GM08714 (cell line): ENCODE data around the gene AMELX.

Experiments used
- H3K4me3 ChIP-seq: fragments of 200-500 bp; sonication (Bioruptor generic); 2 replicates; pipeline ENCODE4 v1.5.1; 2014; ENCODE audit warnings: mild to moderate bottlenecking, low read length, inconsistent platforms
- ZNF274 ChIP-seq: IDR thresholded peaks from 2 replicates; pipeline ENCODE4 v1.6.1; 2012; ENCODE audit warnings: mild to moderate bottlenecking, low read depth, low read length

The AMELX gene

DNA sequence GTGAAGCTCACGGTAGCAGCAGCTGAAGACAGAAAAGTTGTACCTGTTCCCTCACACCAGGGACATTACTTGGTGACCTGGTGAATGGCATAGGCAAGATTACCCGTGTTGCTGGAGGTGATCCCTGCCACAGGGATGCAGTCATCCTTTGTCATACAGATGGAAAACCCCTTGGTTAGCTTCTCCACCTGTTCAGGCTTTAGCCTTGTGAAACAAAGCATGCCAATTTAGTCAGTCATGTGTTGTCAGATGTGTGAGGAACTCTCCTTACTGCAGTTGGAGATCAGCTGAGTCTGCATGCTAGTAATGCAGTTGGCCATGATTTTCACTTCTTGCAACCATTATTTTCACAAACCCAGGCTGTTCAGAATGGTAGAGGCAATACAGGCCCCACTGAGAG is 41.0 kb downstream of the AMELX start:
- no peak overlapping the region for H3K4me3 ChIP-seq
- no peak for TF ChIP-seq ZNF274

DNA sequence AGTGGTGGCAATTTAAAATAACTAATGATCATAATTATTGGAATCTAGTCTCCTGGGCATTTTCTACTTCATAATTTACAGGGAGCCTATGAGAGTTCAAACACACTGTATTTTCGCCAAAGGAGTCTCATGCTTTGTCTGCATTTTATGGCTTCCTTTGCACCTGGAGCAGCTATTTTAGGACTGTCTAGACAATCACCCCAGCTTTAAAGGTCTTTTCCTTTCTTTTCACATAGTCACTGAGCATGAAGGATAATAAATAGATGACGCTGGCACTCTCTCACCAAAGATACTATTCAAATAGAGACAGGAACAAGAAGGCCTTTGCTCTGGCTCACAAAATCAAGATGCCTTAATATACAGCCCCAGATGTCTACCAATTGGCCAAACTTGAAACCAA is 43.0 kb downstream of the AMELX start:
- no peak for TF ChIP-seq ZNF274
- no peak overlapping the region for H3K4me3 ChIP-seq

DNA sequence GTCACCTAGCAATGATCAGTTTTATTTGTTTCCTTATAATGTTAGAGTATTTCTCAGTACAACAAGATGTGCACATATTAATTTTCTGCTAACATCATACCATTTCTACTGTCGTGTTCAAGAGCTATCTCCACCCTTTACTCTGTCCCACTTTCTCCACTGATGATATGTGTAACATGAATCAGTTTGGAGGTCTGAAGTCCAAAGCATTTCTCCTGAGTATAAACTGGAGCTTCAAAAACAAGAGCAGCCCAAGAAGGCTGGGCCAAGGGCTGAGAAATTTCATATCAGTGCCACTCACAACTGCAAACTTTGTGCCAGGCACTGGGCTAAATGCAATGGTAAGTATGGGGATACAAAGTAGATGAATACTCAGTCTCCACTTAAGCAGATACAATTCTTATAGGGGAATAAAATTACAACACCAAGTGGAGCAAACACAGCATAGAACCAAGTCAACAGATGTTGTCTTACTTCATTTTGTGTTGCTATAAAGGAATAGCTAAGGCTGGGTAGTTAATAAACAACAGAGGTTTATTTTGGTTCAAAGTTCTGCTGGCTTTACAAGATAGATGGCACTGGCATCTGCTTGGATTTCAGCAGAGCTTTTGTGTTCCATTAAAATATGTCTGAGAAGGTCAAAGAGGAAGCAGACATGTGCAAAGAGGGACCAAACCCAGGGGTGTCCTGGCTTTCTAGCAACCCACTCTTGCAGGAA is 44.2 kb downstream of the AMELX start:
- H3K4me3 ChIP-seq = no peak overlapping the region
- no peak for TF ChIP-seq ZNF274

DNA sequence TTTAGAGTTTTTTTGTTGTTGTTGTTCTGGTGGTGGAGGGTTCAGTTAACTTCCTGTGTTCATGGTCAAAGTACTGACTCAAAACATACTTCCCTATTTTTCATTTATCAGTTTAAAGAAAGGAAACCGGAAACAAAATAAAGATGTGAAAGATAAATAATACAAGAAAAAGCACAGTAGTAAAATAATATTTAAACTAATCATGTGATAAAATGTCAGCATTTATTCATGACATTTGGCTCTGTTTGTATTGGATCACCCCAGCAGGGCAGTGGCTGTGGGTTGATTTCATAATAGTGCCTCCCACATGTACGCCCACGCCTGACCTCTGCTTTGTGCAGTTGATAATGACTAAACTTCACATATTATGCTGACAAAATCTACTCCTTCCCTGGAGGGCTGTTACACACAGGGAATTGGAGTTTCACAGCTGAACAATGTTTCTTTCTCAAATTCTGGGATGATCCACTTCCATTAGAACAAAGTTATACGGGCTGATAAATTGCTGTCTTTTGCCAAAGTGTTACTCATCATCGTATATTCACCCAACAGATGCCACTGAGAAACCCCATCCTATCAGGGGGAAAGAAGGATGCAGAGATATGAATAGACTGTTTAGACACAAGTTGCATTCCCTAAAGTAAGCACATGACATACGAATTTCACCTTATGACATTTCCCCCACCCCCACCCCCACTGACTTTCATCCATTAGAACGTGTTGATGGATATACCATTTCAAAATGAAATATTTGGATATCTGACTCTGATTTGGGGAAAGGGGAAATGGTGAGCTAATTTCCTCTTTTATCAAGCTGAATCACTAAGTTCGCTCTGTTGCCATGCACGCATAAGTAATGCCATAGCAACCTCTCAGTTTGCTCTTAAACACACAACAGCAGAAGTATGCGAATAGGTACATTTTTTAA is 48.3 kb downstream of the AMELX start:
- no peak for TF ChIP-seq ZNF274
- H3K4me3 ChIP-seq = no peak overlapping the region

DNA sequence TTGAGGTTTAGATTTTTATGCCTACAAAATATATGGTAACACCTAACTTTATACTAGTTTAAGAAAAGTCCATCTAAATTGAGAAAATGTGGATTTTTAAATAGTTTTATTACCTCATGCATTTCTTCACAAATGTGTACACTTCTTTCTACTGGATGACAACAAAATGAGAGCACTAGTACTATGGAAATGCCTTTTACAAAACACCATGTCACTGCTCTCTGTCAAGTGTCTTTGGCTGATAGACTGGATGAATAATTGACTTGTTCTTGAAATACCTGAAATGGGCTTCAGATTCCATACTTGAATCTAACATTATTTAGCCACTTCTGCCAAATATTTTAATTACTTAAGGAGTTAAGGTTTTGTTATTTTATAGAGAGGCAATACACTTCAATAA is 49.5 kb downstream of the AMELX start:
- no peak for TF ChIP-seq ZNF274
- no peak overlapping the region for H3K4me3 ChIP-seq

DNA sequence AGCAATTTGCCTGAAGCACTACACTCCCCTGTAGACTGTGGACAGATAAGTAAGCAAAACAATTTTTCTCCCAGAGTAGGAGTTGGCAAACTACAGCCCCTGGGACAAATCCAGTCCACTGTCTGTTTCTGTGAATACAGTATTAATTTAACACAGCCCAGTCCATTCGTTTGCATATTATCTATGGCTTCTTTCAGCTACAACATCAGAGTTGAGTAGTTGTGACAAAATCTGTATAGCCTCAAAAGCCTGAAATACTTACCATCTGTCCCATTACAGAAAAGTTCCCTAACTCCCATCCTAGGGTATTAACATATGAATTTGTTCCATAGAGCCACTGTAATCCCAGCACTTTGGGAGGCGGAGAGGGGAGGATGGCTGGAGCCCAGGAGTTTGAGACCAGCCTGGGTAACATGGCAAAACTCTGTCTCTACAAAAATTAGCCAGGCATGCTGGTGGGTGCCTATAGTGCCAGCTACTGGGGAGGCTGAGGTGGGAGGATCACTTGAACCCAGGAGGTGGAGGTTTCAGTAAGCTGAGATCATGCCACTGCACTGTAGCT is 53.0 kb downstream of the AMELX start:
- H3K4me3 ChIP-seq = no peak overlapping the region
- TF ChIP-seq ZNF274 = no peak

DNA sequence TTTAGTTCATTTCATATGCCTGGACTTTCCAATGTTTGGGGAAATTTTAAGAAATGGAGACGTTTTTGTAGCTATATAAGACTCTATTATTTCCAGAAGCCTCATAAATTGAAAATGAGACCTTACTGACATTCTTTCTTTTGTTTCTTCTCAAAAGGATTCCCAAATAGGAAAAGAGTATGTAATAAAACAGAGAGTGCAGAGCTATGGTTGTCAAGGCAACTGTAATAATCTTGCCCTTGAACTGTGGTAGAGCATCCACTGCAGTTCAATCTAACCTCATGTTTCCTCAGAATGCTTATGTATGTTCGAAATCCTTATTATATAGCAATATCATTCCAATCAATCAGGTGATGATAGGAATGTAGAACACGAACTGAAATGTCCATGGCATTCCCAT is 54.1 kb downstream of the AMELX start:
- TF ChIP-seq ZNF274 = no peak
- no peak overlapping the region for H3K4me3 ChIP-seq

DNA sequence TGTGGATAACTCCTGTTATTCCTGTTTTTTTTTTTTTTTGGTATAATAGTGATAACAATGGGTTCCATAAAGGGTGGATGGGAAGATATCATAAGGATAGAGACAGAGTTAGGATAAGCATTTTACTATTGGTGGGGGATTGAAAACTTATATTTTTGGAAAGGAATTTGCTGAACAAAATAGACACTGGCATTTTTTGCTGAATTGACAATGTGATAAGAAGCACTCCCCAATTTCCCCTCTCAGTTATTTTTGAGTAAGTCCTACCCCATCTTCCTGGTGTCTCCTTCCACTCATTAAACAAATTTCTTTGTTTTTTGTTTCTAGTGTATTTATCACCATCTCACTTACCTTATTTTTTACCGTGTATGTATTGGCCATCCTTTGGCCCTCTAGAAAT is 55.8 kb downstream of the AMELX start:
- no peak overlapping the region for H3K4me3 ChIP-seq
- TF ChIP-seq ZNF274 = no peak

DNA sequence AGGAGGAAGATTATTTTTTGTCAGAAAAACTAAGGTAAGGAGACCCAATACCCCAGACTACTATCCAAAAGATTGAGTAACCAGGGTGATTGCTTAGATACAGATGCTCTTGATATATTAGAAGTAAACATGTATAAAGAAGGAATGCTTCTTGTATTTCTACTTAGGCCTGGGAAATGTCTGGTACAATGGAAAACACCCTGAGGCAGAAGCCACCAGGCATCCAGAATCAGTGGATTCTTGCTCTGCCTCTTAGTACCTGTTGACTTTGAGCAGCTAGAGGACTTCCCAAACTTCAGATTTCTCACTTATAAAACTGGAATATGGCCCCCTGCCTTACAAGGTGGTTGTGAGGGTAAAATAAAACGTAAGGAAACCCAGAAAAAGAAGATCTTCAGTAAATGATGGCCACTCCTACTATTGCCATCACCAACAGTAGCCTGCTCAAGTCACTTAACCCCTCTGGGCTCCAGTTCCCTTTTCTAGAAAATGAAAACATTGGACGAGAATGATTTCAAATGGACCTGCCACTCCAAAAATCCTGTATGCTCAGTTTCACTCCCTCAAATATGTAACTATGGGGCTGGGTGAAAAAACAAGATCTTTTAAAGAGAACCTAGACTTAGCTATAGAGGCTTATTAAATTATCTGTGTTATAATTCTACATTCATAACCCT is 56.6 kb downstream of the AMELX start:
- H3K4me3 ChIP-seq = no peak overlapping the region
- no peak for TF ChIP-seq ZNF274
